Right forelimb (tissue), 1 donor: Measurements from ENCODE around the gene GTPBP3.

Source experiments
- DNase-seq: peaks from one replicate; pipeline ENCODE4 v3.0.0-alpha.2; 2018

The GTPBP3 gene

GRCh38 chr19:17347361-17347760 lies 10.0 kb downstream of the GTPBP3 start:
- no peak for DNase-seq

GRCh38 chr19:17347877-17348276 lies 10.5 kb downstream of the GTPBP3 start:
- no peak for DNase-seq

GRCh38 chr19:17348700-17349099 lies 11.3 kb downstream of the GTPBP3 start:
- peak; percentile 69 for DNase-seq

- no peak for DNase-seq
Measured at GRCh38 chr19:17351815-17352435, 14.6 kb downstream of the GTPBP3 start.

GRCh38 chr19:17352608-17353280 lies 15.4 kb downstream of the GTPBP3 start:
- no peak for DNase-seq

- no peak for DNase-seq
Measured at GRCh38 chr19:17353386-17353785, 16.0 kb downstream of the GTPBP3 start.

GRCh38 chr19:17357078-17357666 lies 19.8 kb downstream of the GTPBP3 start:
- no peak for DNase-seq

GRCh38 chr19:17357724-17358123 lies 20.4 kb downstream of the GTPBP3 start:
- DNase-seq: peak; percentile 29

GRCh38 chr19:17358395-17358794 lies 21.0 kb downstream of the GTPBP3 start:
- DNase-seq: peak; percentile 28

- DNase-seq: peak; percentile 17
Measured at GRCh38 chr19:17359905-17360800, 22.8 kb downstream of the GTPBP3 start.

- peak; percentile 12 for DNase-seq
Measured at GRCh38 chr19:17363852-17364605, 26.7 kb downstream of the GTPBP3 start.

- peak; percentile 20 for DNase-seq
Measured at GRCh38 chr19:17365361-17365760, 28.0 kb downstream of the GTPBP3 start.

- peak; percentile 42 for DNase-seq
Measured at GRCh38 chr19:17370026-17370587, 32.8 kb downstream of the GTPBP3 start.

GRCh38 chr19:17376935-17377600 lies 39.7 kb downstream of the GTPBP3 start, which contains the start of gene PLVAP:
TSS of gene PLVAP (minus strand) at chr19:17377342. CDS start at chr19:17377288, 54 bp downstream.
- no peak for DNase-seq

GRCh38 chr19:17378271-17378670 lies 40.9 kb downstream of the GTPBP3 start:
- no peak for DNase-seq

- no peak for DNase-seq
Measured at GRCh38 chr19:17379221-17379631, 41.9 kb downstream of the GTPBP3 start.

GRCh38 chr19:17380426-17381138 lies 43.2 kb downstream of the GTPBP3 start:
- peak; percentile 6 for DNase-seq

- peak; percentile 80 for DNase-seq
Measured at GRCh38 chr19:17385878-17386611, 48.7 kb downstream of the GTPBP3 start.

GRCh38 chr19:17389288-17389687 lies 51.9 kb downstream of the GTPBP3 start:
- no peak for DNase-seq
